ENCODE data around the gene JAGN1.

GRCh38 chr3:9918261-9919038, 28.0 kb downstream of the JAGN1 start:
- TF ChIP-seq CTCF (IDR thresholded peaks at IDR 0.05) (no peak), GABPA (IDR thresholded peaks at IDR 0.05; ENCODE audit: low read depth) (no peak), FOXJ3 (CRISPR knock-in tag; IDR thresholded peaks at IDR 0.05) (no peak)
